T-helper 22 cell (primary cell): ENCODE measurements around the gene BMF.
"Not testable (repeated sequence)": the region's sequence is repeated elsewhere in the genome, so short reads cannot be mapped to it uniquely, and the experiment has no call there.

Source experiments
- DNase-seq: peaks from one replicate; pipeline ENCODE4 v3.0.0-alpha.2; 2020; ENCODE audit warnings: low read depth

The BMF gene, protein sequence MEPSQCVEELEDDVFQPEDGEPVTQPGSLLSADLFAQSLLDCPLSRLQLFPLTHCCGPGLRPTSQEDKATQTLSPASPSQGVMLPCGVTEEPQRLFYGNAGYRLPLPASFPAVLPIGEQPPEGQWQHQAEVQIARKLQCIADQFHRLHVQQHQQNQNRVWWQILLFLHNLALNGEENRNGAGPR

DNA sequence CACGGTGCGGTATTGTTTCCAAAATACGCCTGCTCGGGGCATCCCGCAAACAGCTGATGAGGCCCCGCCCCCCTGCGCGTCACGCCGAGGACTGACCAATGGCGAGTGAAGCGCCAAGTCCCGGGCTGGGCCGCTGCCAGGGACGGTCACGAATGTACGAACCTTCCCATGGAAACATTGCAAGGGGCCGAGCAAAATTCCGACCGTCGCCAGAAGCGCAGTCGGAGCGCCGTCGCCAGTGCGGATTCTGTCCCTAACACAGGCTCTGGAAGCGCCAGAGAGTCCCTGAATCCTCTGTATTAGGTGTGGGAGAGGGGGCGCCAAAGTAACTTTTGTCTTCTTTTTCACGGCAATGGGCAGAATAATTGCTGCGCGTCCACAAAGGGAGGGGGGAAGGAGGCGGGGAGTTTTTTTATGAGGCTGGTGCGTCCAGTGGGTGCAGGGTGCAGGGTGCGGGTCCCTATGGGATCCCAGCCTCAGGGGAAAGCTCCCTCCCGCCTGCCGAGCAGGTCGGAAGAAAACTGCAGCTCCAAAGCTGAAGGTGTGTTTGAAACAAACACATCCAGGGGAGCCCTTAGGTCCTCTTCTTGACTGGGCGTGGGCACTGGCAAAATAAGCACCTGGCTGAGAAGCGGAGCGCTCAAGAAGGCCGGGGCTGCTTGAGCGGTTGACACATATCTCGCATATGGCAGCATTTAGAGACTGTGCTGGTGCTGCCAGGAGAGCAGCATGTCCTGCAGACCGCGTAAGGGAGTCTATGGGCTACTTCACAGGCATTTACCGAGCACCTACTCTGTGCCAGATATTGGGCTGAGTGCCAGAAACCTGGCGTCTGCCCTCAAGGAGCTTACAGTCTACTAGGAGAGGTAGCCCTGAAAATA is at the start of gene BMF:
TSS of gene BMF (minus strand) at position 25 of the 881 bp plus-strand sequence. CDS start 2,793 bp downstream, outside the sequence.
- peak; percentile 93 for DNase-seq

DNA sequence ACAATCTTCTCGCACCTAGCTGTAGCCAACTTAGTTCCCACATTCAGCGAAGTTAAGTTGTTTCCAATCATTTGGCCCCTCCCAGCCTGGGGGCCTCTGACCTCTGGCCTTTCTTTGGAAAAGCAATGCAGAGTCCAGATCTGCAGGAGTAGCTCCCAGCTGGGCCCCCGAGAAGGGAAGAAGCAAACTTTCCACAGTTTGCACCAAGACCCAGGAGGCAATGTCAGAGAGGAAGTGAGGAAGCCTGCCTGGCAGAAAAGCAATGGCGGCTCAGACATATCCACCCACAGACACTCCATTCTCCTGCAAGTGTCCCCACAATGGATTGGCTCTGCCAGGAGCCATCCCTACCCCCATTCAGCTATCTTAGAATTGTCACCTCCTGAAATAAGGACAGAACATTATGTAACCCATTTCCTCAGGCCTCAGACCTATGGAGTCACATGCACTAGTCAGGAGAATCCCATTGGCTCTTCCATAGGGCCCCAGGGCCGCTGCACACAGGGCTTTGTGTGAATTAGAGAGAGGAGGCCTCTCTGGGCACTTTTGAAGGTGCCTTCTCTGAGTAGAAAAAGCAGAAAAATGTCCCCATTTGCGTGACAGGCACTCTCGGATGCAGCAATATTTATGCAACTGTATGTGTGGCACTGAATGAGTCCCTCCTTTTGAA is 49.2 kb upstream of the BMF start:
- DNase-seq, result no peak

DNA sequence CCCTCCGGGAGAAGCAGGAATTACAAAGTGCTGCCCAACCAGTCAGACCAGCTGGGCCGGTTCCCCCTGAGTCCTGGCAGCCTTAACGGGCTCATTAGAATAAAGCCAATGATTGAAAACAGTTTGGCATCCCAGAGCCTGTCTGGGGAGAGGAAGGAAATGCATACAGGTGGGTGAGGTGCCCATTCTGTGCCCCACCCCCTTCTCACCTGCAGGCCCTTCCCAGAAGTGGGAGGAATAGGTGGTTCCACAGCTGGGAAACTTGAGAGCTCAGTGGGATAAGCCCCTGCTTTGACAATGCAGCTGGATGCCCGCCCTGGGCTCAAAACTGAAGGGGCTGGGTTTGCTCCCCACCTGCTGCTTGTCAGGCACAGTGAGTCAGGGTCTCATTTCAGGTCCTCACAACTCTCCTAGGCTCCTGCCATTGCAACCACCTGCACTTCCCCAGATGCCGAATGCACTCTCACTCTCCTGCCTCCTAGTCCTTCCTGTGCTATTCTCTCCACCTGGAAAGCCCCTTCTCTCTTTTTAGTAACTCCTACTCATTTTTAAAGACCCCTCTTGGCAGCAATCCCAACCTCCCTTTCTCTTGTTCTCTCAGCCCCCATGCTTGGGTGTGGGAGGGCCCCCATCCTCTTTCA is 46.7 kb upstream of the BMF start:
- DNase-seq, result no peak

DNA sequence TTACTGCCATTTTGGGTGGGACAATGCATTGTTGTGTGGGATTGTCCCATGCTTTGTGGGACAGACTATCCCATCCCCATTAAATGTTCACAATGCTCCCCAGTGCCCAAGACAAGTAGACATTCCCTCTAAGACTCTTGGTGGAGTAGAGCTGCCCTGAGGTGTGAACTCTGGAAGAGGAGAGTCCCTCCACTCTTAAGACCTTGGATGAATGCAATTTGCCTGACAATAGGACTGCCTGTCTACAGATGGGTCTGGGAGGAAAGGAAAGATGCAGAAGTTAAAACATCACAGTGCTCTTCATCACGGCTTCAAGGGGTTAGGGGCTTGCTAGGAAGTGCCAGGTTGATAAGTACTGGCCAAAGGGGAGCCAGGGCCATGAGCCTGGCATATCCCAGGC is 46.1 kb upstream of the BMF start:
- not testable (repeated sequence) for DNase-seq

DNA sequence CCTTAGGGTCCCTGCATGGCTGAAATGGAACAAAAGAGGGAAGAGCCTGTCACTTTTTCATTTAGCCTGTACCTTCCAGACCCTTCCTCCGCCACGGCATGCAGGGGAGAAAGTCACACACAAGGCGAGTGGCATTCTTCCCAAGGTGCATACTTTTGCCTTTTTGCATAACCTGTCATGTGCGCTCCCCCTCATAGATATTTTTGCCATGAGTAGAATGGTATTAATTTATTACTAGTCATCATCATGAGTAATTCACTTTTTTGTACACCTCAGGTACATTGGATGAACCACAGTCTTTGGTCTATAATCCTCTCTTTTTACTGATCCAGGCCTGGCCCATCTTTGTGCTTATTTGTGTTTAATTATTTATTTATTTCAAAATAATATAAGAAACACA is 43.3 kb upstream of the BMF start:
- no peak for DNase-seq

DNA sequence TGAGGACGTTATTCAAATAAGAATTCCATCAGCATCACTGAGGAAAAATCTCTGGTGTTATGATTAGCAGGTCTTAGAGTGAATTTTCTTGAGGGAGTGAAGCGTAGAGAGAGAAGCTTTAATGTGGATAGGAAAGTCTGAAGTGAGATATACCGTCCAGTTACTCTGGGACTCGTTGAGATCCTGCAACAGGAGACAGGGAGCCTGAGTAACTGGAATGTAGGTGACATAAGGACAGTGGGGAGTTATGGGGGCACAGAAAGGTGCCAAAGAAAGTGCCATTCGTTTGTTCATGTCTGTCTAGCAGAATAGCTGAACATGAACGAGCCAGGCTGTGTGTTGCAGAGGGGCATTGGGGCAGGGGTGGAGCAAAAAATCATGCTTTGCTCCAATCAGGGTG is 42.8 kb upstream of the BMF start:
- DNase-seq, result no peak

DNA sequence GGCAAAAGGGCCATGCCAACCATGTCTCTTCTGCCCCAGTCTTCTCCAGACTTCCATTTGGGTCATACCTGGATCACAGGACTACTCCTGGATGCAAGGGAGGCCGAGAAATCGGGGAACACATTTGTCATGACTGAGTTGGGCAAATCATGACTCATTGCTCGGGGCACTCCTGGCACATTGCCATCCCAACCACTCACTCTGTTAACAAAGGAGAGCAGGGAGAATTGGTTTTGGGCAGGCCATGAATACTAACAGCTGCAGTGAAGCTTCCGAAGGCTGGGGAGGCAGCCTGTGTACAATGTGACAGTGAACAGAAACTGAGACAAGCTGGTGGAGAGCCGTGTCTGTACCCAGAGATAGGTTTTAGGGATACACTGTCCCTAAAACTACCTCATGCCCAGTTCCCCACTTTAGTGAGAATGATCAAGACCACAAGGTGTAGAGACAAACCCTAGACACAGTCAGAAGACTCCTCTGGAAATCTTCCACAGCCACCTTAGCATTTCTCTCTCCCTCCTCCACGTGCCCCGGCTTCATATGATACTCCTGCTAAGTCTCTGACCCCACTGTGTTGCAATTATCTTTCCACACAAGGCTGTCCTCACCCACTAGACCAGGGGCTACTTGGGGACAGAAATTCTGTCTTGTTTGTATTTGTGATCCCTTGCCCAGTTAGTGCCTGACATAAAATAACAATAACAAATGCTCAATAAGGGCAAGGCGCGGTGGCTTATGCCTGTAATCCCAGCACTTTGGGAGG is 41.7 kb upstream of the BMF start:
- no peak for DNase-seq

DNA sequence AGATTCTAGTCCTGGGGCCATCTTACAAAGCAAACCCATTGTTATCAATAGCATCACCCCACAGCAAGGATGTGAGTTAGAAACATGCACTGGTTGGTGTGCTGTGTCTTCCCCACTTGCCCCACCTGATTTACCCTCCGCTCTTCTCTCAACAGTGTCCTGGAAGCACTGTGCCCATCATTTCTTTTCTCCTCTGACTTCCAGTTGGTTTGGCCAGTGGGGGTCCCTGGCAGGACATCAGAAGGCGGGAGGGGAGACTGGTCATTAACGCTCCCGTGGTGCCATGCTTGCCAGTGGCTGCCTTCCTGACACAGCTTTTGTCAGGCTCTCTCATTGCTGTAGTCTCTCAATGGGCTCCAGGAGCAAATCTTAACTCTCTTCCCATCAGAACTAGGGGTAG is 40.7 kb upstream of the BMF start:
- DNase-seq, result no peak

DNA sequence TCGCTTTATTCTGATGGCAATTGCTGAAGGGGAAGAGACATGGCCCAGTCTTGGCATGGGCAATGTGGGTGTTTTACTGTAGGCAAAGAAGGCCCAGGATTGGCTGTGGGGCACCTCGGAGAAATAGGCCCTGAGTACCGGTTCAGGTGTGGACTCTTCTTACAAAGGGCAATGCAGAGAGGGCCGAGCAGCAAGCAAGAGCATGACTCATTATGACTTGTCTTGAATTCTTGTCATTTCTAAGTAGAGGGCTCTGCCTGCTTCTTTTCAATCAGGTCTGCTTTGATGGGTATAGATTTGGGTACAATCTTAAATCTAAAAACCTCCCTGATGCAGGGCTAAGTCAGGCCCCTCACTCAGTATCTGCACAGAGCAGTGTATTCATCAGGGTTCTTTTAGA is 37.4 kb upstream of the BMF start:
- no peak for DNase-seq

DNA sequence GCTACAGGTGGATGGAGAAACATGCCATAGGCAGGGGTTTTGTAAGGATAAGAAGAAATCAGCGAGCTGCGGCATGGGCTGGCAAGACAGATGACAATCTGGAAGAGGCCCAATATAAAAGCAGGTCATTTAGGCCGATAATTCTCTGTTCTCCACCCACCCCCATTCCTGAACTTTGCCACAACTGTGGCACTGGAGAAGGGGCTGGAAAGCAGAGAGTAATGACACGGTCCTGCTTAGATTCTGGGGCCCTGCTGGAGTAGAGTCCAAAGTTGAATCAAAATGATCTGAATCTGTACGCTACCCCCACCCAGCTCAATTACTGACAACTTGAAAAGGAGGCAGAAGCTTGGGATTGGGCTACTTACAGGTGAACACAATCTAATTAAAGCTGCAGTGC is 33.7 kb upstream of the BMF start:
- no peak for DNase-seq

DNA sequence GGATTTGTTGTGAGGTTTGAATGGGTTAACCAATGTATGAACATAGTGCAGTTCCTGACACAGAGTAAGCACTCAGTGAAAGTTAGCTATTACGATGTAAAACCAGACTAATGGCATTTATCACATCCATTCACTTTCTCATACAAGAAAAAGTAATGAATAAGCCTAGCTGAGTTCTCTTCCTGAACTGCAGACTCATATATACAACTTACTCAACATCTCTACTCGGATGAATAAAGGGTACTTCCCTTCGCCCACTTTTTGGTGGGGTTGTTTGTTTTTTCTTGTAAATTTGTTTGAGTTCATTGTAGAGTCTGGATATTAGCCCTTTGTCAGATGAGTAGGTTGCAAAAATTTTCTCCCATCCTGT is 29.5 kb upstream of the BMF start:
- DNase-seq, result not testable (repeated sequence)

DNA sequence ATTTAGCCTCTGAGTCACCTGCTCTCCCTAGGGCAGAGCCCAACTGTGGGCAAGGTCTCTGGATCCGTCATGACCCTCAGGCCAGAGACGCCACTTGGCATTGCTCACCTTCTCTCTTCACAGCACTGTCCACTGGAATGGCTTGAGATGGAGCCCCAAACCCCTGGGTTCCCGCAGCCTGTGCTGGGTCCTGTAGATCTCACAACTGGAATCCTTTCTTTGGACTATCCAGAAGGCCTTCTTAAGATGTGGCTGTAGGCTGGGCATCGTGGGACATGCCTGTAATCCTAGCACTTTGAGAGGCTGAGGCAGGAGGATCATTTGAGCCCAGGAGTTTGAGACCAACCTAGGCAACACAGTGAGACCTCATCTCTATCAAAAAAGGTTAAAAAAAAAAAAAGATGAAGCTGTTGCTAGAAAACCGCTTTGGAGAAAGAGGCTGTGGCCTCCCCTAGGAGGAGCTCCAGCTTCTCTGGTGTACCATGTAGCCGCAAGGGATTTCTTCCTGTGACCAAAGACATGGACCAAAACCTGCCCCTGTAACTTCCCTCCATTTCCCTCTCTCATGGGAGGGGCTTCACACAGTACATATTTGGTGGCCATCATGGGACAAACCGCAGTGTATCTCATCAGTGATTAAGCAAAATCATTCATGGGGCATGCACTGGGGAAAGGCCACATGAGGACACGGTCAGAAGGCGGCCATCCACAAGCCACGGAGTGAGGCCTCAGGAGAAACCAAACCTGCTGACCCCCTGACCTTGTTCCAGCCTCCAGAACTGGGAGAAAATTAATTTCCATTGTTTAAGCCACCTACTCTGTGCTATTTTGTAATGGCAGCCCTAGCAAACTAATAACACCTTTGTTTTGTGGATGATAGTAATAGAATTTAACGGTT is 28.9 kb upstream of the BMF start:
- DNase-seq, result no peak

DNA sequence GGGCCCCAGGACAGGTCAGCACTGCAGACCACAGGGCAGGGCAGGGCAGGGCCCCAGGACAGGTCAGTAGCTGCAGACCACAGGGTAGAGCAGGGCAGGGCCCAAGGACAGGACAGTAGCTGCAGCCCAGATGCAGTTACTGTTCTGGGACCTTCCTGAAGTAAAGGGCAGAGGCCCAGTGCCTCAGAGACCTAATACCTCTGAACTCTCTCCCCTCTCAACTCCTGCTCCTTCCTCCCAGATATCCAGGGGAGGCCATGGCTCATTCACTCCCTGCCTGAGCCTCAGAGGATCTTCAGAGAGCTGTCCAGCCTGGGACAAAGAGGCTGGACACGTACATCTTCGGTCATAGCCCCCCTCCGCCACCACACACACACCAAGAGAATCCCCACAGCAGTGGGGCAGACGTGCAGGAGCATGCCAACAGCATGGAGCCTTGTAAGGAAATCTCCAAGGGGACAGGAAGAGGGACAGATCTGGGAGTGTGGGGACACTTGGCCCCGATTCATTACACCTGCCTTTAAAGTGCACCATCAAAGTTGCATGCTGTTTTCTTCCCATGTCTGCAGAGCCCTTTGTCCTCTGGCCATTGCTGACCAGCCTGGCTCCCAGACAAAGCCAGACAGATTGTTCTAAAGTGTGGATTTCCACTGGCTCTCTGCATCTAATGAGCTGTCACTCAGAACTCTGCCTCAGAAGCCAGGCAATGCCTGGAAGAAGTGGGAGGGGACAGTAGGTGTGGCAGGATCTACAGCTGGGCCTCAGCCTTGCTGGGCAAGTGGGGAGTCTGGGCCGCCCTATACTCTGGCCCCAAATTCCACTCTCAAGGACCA is 28.0 kb upstream of the BMF start:
- DNase-seq, result no peak

DNA sequence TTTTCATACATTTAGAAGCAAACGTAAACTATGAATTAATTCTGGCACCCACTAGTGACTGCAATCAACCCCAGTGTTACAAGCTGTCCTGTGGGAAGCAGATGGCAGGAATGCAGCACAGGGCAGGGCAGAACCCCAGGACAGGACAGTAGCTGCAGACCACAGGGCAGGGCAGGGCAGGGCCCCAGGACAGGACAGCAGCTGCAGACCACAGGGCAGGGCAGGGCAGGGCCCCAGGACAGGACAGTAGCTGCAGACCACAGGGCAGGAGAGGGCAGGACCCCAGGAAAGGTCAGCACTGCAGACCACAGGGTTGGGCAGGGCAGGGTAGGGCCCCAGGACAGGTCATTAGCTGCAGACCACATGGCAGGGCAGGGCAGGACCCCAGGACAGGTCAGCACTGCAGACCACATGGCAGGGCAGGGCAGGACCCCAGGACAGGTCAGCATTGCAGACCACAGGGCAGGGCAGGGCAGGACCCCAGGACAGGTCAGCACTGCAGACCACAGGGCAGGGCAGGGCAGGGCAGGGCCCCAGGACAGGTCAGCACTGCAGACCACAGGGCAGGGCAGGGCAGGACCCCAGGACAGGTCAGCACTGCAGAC is 27.3 kb upstream of the BMF start:
- not testable (repeated sequence) for DNase-seq

DNA sequence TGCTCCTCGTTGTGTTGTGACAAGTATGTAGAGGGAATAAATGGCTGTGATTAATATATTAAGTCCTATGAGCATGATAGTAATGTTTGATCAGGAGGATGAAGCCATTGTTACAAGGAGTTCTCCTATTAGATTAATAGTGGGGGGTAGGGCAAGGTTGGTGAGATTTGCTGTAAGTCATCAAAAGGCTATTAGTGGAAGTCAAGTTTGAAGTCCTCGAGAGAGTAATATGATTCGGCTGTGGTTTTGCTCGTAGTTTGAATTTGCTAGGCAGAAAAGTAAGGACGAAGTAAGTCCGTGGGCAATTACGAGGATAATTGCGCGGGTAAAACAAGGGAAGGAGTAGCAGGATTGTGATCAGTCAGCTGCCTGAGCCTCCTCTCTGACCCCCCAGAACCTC is 26.2 kb upstream of the BMF start:
- DNase-seq, result no peak

DNA sequence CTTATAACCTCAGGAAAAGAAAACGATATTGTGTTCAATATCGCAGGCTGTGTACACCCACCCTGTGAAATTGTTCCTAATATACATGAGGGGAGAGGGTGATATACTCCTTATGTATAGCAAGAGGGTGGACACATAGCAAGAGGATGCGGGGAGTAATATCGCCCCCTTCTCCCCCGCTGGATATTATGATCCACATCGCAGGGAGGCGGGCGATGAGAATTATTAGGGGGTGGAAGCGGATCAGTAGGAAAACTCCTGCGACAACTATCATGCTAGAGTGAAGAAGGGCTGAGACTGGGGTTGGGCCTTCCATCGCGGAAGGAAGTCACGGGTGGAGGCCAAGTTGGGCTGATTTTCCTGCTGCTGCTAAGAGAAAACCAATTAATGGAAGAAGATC is 24.9 kb upstream of the BMF start:
- DNase-seq, result no peak

DNA sequence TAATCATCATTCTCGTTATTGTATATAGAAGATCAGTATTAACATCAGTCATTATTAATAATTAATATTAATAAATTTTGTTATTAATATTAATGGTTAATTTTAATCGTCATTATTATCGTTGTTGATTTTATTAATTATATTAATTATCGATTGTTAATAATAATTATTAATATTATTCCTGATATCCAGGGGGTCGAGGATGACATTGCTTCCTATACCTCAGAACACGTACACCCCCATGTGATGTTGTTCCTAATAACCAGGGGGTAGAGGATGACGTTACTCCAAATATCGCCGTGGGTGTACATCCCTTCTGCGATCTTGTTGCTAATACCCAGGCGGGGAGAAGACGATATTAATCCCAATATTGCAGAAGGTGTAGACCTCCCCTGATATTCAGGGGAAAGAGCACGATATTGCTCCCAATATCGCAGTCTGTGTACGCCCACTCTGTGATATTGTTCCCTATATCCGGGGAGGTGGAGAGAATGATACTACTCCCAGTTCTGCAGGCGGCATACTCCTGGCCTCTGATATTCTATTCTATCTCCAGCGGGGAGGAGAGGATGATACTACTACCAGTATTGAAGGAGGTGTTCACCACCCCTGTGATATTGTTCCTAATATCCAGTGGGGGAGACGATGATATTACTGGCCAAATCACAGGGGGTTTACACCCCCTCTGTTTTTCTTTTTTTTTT is 22.3 kb upstream of the BMF start:
- DNase-seq, result no peak

DNA sequence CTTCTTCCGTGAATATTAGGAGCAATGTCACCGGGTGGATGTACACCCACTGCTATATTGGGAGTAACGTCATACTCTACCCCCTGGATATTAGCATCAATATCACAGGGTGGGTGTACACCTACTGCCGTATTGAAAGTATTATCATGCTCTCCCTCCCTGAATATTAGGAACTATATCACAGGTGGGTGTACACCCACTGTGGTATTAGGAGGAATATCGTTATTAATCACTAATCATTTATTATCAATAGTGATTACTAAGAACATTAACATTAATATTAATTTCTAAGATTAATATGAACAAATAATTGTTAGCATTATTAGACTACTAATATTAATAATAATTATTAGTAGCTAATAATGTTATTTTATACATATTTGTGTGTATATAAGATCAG is 21.4 kb upstream of the BMF start:
- no peak for DNase-seq
